HG03354 (cell line): ENCODE data around the gene ASTL.
"Not testable (repeated sequence)": the region's sequence is repeated elsewhere in the genome, so short reads cannot be mapped to it uniquely, and the experiment has no call there.

Experiments used
- ATAC-seq: cut with Tn5 transposase; IDR thresholded peaks from one replicate; pipeline ENCODE4 v1.9.1; 2021; ENCODE audit warnings: mild to moderate bottlenecking; ENCODE audit not compliant: unreplicated experiment, poor library complexity, severe bottlenecking

ASTL gene

GRCh38 chr2:96146881-96147592 lies 8.7 kb upstream of the ASTL start:
- ATAC-seq: no peak

DNA sequence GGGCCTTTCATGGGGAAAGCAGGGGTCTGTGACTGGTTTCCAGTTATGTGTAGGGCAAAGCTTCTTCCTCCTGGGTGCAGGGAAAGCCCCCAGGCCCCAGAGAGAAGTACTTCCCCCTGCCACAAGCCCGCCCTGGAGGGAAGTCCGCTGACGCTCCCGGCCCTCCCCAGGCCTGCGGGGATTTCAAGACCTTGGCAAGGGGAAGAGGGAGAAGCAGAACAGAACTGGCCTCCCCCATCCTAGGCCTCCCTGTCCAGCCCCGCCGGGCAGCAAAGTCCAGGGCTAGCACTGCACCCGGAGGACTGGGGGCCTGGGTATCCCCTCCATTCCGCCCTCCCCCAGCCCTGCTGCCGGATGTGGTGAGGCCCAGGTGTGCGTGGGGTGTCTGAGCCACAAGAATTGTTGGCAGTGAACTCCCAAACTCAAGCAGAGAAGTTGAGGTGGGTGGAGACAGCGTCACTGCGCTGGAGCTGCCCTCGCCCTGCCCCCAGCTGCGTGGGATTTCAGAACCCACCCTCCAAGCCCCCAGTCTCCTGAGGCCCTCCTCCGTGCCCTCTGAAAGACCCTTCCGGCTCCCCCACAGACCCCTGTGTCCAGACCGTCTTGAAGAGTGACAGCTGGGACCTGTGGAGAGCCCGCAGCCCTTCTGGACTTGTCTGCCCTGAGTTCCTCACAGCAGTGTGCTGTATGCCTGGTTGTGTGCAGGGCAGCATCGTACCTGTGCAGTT lies 8.0 kb upstream of the ASTL start:
- ATAC-seq: peak; percentile 39

DNA sequence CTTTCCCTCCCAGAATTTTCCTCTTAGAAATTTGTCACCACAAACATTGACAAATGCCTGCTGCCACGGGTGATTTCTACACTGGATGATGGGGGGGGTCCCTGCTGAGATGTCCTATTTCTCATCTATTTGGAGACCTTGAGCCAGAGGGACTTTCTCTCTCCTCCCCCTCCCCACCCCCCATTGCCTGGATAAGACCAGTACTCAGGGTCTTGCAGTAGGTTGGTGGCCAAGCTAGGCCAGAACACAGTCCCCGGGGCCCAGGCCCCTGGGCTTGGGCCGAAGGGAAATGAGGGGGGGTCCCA lies 7.5 kb upstream of the ASTL start:
- ATAC-seq: no peak

GRCh38 chr2:96145036-96145847 lies 6.9 kb upstream of the ASTL start, which contains the start of gene DUSP2:
Gene DUSP2 (minus strand): TSS chr2:96145440. CDS start chr2:96145354, 86 bp downstream.
- peak; percentile 59 for ATAC-seq

DNA sequence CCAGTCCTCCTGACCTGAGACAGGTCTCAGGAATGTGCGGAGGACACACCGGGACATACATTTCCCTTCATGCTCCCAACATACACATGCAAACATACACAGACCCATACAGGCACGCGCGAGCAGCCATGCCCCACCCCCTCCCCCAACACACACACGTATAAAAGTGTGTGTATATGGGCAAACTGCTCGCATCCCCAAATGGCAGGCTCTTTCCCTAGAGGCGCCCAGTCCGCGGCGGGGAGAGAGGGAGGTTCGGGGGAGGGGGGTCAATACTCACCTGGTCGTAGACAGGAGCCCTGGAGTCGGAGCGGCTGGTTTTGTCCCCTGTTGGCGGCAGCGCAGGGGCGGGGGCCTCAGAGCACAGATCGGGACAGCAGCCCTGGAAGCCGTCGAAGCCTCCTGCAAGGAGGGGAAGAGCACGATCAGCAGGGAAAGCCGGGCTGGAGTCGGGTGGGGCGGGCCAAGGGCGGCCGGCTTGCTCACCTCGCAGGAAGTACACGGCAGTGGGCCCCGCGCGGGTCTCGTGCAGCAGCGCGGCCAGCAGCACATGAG lies 6.3 kb upstream of the ASTL start:
- ATAC-seq: no peak

DNA sequence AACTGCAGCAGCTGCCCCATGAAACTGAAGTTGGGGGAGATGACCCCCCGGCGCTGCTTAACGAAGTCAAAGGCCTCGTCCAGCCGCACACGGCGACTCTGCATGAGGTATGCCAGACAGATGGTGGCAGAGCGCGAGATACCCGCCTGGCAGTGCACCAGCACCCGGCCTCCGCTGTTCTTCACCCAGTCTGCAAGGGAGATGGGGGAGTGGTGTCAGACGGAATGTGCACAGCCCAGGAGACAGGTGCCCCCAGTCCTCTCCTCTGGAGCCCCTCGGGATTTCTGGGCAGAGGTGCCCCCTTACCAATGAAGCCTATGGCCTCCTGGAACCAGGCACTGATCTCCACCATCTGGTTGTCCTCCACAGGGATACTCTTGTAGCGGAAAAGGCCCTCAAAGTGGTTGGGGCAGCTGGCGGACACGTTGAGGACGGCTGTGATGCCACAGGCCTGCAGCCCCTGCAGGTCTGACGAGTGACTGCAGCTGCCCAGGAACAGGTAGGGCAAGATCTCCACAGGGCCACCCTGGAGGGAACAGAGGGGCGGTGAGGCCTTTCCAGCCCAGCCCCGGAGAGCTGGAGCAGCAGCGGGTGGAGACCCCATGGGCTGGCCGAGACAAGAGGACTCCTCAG lies 5.7 kb upstream of the ASTL start:
- ATAC-seq: no peak

DNA sequence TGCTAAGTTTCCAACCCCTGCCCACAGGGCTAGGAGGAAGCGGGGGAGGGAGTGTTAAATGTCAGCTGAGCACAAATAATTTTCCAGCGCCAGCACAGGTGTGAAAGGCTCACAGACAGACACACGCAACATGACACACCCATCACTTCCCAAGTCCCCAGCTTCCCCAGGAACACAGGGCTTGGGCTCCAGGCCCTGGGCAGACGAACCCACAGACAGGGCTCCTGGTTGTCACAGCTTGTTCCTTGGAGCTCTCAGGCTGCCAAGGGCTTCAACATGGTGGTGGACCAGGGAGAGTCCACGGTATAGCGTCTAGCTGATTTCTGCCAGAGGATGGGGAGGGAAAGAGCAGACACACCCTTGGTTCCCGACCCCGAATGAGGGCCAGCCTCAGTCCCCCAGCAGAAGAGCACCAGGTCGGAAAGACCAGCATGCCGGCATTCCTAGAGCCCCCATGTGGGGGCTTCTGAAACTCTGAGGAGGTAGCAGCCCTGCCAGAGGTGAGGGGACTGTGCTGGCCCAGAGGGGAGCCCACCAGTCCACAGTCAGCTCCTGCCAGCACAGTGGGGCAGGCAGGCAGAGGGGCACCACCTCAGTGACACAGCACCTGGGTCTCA lies 5.0 kb upstream of the ASTL start:
- ATAC-seq: no peak

DNA sequence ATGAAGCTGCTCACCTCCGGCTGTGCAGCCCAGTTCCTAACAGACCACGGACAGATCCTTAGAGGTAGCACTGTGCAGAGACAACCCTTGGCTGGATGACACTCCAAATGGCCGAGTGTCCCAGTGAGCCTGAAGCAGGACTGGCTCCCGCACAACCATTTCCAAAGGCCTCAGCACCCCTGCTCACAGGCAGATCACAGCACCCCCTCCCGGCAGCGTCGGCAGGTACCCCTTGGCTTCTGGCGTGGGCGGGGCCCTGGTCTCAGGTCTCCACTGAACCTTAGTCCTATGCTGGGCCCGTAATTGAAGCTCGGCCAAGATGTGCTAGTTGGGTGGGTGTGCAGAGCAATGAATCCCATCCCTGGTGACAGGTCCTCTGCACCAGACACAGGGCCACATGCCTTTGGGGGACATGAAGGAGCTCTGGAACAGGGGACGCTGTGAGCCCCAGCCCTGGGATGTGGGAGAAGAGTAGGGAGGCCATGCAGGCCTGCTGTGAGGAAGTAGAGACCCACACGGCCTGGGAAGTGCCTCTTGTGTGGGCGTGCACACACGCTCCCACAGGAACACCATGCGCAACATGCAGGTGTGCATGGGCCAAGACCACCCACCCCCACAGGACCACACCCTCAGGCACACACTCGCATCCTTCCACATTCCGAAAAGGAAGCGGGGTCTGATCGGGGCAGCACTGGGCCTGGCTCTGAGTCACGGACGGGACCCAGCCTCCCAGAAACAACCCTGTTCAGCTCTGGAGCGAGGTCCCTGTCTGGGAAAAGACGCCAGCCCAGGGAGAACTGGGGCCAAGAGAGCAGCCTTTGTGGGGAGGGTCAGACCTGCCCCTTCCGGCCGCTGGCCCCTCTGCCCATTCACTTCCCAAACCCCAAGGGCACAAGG lies 4.2 kb upstream of the ASTL start:
- ATAC-seq: no peak

DNA sequence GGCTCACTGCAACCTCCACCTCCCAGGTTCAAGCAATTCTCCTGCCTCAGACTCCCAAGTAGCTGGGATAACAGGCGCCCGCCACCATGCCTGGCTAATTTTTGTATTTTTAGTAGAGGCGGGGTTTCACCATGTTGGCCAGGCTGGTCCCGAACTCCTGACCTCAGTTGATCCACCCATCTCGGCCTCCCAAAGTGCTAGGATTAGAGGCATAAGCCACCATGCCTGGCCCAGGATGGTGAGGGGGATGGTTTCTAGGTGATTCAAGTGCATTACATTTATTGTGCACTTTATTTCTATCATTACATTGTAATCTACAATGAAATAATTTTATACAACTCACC lies 3.3 kb upstream of the ASTL start:
- not testable (repeated sequence) for ATAC-seq

DNA sequence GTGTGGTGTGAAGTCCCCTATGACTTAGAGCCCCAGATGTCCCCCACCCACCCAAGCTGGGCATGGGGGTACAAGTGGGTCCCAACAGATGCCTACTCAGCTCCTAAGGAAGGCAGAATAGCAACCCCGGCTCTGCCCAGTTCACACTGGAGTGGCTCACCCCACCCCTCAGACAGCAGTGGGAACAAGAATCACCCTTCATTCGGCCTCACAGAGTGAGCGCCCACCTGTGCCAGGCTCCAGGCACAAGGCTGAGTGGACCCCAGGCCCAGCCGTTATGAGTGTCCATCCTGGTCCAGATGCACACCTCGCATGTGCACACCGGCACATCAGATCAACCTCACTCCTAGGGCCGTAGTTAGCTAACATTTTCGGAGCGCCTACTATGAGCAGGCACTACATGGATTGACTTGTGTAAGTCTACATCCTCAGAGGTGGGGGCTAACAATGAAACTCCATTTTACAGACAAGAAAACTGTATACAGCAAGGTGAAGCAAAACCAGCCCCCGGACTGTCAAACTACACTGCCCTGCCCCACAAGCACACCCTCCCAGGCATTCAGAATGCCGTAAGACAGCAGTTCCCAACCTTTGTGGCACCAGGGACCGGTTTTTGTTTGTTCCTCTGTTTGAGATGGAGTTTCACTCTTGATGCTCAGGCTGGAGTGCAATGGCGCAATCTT lies 2.8 kb upstream of the ASTL start:
- ATAC-seq: no peak

- ATAC-seq: no peak
Measured at GRCh38 chr2:96139181-96139758, 968 bp upstream of the ASTL start.

DNA sequence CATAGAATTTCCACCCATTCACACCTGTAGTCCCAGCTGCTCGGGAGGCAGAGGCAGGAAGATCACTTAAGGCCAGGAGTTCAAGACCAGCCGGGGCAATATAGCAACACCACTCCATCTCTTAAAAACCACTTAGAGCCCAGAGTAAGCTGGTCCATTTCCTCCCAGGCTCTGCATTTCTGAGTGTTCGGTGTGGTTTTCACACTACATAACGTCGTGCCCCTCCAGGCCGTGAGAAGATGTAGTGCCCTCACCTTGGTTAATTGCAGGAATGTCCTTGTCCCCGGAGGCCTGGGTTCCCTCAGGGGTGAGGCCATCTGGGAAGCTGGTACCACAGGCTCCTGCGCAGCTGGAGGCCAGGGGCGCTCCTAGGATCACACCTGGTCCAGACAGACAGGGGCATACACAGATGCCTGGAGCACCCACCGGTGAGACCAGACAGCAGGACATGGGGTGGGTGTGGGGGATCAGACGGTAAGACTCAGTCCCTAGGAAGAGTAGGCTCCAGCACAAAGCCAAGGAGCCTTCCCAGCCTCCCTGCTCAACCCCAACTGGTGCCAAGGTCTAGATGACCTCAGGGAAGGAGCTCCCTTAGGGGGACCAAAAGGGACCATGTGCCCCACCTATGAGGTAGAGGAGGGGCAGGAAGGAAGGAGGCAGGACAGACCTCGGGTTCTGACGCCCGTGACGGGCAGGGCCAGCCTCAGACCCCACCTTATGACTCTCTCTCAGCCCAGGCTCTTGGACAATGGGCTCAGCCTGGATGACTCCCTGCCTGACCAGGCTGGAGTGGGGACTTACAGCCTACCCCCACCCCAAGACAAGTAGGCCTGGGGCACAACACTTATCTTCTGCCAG lies 752 bp downstream of the ASTL start:
- no peak for ATAC-seq

DNA sequence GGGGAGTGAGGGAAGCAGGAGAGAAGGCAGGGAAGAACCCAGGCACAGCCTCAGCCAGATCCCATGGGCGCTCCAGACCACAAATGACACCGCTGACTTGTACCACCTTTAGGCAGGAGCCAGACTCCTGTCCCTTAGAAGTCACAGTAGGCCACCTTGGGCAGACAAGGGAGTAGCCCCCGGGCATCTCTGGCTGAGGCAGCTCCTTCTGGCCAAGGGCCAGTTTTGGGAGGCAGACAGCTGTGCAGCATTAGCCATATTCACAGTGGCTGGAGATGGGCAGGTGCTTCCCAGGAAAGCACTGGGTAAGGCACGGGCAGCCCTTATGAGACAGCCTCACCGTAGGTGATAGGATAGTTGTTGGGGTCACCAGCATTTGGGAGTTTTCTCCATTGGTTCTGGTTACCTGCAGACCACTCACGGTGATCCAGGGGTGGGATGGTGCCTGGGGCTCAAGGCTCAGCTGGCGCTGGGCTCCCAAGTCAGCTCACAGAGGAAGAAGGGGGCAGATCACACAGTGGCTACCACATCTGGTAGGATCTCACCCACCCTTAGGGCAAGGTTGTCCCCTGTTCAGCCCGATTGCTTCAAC lies 2.1 kb downstream of the ASTL start:
- no peak for ATAC-seq

- no peak for ATAC-seq
Measured at GRCh38 chr2:96135621-96136020, 2.7 kb downstream of the ASTL start.

- ATAC-seq: no peak
Measured at GRCh38 chr2:96135171-96135570, 3.1 kb downstream of the ASTL start.

DNA sequence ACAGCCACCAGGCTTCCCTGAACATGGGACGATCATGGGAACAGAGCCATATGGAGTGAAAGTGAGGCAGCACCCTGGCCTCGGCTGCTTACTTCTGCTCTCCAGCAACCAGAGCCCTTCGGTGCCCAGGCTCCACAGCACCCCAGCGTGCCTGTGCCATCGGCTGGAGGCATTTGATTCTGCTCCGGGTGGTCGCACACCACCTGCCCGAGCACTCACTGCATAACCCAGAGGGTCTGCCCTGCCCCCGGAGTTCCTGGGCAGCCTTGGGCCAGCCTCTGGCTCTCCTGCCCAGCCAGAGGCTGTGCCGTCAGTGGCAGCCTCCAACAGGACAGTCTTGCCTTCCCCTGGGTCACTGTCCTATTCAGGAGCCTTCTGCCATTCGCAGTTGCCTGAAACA lies 3.9 kb downstream of the ASTL start:
- ATAC-seq: no peak
